ENCODE data around the gene NAALADL2. TPM values are rescaled to one million over a fixed set of nuclear protein-coding genes. Genes with fewer than 3 reads are reported as not detected.

NAALADL2 gene
- total and polyA plus RNA-seq, 2 of the 4 experiments (the other 2 are of a cell fraction) = 3.8 to 19.2 TPM

- Histone ChIP-seq H3K4me3 (ENCODE audit: insufficient read depth, low read depth, low read length) (no peak overlapping the region), H4K5ac (ENCODE audit: low read depth, low read length) (no peak overlapping the region), H2BK120ac (ENCODE audit: low read depth, low read length) (no peak overlapping the region), H3K4me1 (ENCODE audit: control insufficient read depth, insufficient read depth, low read length) (no peaks in the 10 kb centered on the region), H3K9me3 (ENCODE audit: control insufficient read depth, insufficient read depth, low read length) (no peaks in the 10 kb centered on the region), H2BK20ac (ENCODE audit: low read depth, low read length) (no peak overlapping the region), H3K27me3 (ENCODE audit: control insufficient read depth, insufficient read depth, low read length) (no peaks in the 10 kb centered on the region), H2AK9ac (replicated peaks; ENCODE audit: low read depth, low read length, poor library complexity) (no peak overlapping the region), H4K20me1 (ENCODE audit: insufficient read depth, low read length) (no peaks in the 10 kb centered on the region), H4K91ac (ENCODE audit: insufficient read depth, low read depth, low read length) (no peak overlapping the region), H3K18ac (ENCODE audit: low read depth, low read length) (no peak overlapping the region), H3K23ac (ENCODE audit: low read depth, low read length) (no peak overlapping the region), H2BK5ac (ENCODE audit: low read depth, low read length, poor library complexity, severe bottlenecking) (no peak overlapping the region), H2BK15ac (ENCODE audit: low read depth, low read length) (no peak overlapping the region), H3K9me1 (ENCODE audit: insufficient read depth, low read length) (peaks cover 3% of the 10 kb centered on the region; the same call in 1 of the 2 replicates), H3K9ac (ENCODE audit: low read depth, low read length) (no peak overlapping the region), H3K36me3 (ENCODE audit: control insufficient read depth, insufficient read depth, low read length) (no peaks in the 10 kb centered on the region), H3K79me1 (ENCODE audit: low read depth in 1 of 2, low read length in 2 of 2) (no peaks in the 10 kb centered on the region), H2AFZ (replicated peaks; ENCODE audit: low read length, poor library complexity) (no peak overlapping the region), H3K56ac (ENCODE audit: extremely low read depth, insufficient read depth, low read length) (no peak overlapping the region), H3K14ac (replicated peaks; ENCODE audit: low read depth, low read length) (no peak overlapping the region), H3K4ac (ENCODE audit: low read depth, low read length) (no peak overlapping the region), H4K8ac (ENCODE audit: low read depth in 2 of 2, low read length in 2 of 2) (no peak overlapping the region), H3K27ac (ENCODE audit: insufficient read depth, low read length) (no peak overlapping the region), H2AK5ac (ENCODE audit: low read depth, low read length) (no peak overlapping the region), H3K4me2 (ENCODE audit: low read depth, low read length) (no peak overlapping the region)
- ATAC-seq (ENCODE audit: low read depth) = no peak
- ChIA-PET CTCF (no interaction called here), POLR2A (ENCODE audit: unreplicated experiment) (no interaction called here)
- intact Hi-C loops (cut with micrococcal nuclease) (no loop called here), in situ Hi-C loops (cut with MboI; ENCODE audit: low sequenced_read_pairs) (no loop called here), dilution Hi-C loops (cut with HindIII; ENCODE audit: low sequenced_read_pairs, unreplicated experiment) (no loop called here)
- no CpG with 5 or more reads among the region's 2 CpGs for WGBS, 2 experiments (ENCODE audit: extremely low coverage in 2 of 2, insufficient read length in 1 of 2)
- no TSS peak for BruUV-seq (replicated peaks)
- no peak for TF ChIP-seq CHD1 (IDR thresholded peaks at IDR 0.05; ENCODE audit: low read depth, low read length)
- no peak for TF ChIP-seq MAFK (IDR thresholded peaks at IDR 0.05; ENCODE audit: low read depth, low read length)
- no peak for TF ChIP-seq FOS (IDR thresholded peaks at IDR 0.05; ENCODE audit: low read depth, low read length)
- TF ChIP-seq POLR2A (IDR thresholded peaks at IDR 0.05; ENCODE audit: low read depth, low read length) = no peak
- TF ChIP-seq RFX5 (IDR thresholded peaks at IDR 0.05; ENCODE audit: low read depth, low read length) = no peak
- TF ChIP-seq NFE2L2 (IDR thresholded peaks at IDR 0.05; ENCODE audit: low read depth, low read length) = no peak
- TF ChIP-seq MXI1 (IDR thresholded peaks at IDR 0.05; ENCODE audit: borderline replicate concordance, low read depth, low read length) = no peak
- no peak for DNase-seq
Observed at GRCh38 chr3:175749981-175750380, 890.8 kb downstream of the NAALADL2 start.

All from IMR-90 (cell line).